GM15510 (cell line): Measurements from ENCODE around the gene C16orf54.

Source experiments
- POLR2A ChIP-seq: IDR thresholded peaks from 3 replicates; pipeline ENCODE4 v1.6.1; 2011; ENCODE audit warnings: borderline replicate concordance; ENCODE audit not compliant: insufficient read length; ENCODE audit errors: extremely low read depth

Gene C16orf54

DNA sequence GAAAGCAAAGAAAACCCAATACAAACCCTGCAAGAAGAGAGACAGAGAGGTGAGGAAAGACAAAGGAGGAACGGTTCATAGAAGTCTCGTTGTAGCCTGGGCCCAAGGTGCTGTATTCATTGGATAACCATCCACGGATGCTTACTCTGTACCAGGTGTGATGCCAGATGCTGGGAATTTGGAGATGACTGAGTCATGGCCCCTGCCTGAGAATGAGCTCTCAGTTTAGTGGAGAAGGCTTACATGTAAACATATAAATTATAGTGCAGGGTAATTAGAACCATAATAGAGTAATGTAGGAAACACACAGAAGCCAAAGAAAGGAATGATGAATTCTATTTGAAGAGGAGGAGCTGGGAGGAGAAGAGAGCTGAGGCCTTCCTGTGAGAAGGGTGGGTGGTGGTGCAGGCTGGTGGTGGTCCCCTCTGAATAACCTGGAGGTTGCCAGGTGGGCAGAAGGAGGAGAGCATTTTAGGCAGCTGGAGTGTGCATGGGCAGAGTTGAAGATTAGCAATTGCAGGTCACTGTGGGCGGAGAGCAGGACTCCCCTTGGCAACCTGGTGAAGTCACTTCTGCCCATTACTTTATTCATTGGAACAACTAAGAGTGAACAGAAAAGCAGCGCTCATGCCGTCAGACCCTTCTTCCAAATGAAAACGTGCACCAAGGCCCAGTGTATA is 24.6 kb upstream of the C16orf54 start:
- TF ChIP-seq POLR2A: no peak

DNA sequence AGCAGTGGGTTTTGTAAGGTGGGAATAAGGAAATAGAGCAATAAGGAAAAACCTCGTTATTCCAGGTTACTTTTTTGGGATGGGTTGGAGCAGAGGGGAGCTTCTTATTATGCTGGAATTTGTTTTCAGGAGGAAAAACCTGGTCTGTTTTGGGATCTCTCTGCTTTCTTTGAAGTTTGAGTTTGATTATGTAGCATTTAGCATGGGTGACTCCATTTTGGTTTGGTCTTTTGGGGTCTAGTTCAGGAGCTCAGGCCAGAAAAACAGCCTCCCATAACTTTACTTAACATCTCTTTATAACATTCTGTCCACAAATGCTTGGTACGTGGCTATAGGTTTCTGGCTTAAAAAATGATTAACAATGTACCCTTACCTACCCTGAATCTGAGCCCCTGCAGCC is 23.7 kb upstream of the C16orf54 start:
- TF ChIP-seq POLR2A: no peak

DNA sequence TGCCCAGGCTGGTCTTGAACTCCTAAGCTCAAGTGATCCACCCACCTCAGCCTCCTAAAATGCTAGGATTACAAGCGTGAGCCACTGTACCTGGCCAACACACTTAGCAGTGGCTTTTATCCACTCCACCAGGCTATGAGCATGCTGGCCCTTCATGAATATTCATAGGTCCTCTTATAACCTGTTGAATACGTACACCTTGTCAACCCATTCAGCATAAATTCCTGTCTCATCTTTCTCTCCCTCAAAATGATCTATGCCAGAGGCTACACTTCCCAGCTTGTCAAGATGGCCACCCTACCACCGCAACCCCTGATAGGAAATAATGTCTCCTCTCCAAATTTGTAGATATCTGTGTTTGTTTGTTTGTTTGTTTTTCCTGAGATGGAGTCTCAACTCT is 21.3 kb upstream of the C16orf54 start:
- no peak for TF ChIP-seq POLR2A

DNA sequence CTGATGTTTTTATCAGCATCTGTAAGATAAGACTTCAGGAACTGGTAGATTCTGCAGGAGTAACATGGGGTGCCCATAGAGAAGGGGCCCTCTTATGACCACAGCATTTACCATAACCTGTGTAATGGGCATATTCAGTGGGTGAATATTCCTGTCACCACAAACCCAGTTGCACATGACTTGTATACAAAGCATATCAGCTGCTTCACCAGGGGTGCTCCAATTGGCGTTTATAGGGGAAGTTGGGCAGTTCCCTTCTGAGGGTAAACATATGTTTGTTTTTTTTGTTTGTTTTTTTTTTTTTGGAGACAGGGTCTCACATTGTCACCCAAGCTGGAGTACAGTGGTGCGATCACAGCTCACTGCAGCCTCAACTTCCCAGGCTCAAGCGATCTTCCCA is 20.8 kb upstream of the C16orf54 start:
- TF ChIP-seq POLR2A: no peak

DNA sequence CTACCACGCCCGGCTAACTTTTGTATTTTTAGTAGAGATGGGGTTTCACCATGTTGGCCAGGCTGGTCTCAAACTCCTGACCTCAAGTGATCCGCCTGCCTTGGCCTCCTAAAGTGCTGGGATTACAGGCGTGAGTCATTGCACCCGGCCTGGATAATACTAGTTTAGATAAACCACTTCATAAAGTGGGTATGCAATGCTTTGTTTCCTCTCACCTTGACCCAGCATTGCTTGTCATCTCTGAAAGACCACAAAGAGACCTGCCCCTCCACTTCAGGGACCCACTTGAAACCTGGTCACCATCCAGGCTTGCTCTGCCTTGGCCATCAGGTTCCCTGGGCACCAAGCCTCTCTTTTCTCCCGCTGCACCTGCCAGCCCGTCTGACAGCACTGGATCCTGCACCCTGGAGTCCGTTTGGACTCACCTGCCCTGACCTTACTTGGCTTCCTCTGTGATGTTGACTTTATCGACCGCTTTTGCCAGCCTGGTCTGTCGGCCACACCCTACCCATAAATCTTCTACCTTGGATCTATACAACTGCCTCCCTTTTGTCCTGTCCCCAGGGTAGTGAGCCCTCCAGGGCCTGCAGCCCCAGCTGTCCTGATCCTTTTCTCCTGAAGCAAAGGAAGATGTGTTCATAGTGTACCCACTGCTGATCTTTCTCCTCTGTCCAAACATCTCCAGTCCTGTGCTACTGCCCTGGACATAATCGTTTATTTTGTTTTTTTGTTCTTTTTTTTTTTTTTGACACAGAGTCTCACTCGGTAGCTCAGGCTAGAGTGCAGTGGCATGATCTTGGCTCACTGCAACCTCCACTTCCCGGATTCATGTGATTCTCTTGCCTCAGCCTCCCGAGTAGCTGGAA is 19.6 kb upstream of the C16orf54 start:
- no peak for TF ChIP-seq POLR2A

DNA sequence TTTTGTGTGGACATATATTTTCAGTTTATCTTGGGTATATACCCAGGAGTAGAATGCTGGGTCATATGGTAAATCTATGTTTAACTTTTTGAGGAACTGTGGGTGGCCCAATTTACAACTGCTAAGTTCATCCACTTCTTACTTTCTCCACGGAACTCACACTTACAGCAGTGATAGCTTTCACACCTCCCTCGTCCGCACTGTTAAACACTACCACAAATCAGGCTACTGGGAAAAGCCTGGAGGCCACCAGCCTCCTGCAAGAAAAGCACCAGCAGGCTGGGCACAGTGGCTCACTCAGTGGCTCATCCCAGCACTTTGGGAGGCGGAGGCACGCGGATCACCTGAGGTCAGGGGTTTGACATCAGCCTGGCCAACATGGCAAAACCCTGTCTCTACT is 17.5 kb upstream of the C16orf54 start:
- no peak for TF ChIP-seq POLR2A

DNA sequence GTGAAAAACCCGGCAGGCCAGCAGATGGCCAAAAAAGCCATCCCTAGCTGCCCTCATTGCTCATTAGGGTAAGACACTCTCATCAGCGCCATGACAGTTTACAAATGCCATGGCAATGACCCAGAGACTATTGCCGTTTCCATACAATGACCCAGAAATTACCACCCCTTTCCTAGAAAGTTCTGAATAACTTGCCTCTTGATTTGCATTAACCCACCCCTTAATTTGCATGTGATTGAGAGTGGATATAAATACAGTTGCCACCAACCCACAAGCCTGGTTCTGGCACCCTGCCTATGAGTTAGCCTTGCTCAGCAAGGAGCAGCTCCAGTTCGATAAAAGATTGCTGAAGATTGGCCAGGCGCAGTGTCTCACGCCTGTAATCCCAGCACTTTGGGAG is 16.1 kb upstream of the C16orf54 start:
- TF ChIP-seq POLR2A: no peak

DNA sequence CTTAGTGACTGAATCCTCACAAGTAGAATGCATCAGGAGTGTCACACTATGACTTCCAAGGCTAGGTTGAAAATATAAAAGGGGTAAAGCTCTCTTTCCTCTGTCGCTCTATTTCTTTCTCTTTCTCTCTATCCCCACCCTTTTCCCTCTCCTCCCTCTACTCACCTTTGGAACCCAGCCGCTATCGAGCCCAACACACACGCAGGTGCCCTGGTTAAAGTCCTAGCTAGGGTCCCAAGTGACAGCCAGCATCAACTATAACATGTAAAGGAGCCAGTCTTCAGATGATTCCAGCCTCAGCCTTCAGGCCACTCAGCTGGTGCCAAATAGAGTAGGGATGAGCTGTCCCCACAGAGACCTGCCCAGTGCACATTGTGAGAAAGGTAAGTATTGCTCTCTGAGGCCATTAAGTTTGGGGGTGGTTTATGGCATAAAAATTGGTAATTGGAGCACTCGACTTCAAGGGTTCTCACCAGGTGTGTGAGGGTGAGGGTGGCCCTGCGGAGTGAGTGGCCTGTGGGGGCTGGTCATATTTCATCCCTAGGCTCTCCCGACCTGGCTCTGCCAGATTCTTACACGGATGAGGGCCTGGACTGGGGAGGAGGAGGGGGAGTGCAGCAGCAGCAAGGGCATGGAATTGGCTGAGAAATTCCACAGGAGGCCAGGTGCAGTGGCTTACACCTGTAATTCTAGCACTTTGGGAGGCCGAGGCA is 14.9 kb upstream of the C16orf54 start:
- TF ChIP-seq POLR2A: no peak

DNA sequence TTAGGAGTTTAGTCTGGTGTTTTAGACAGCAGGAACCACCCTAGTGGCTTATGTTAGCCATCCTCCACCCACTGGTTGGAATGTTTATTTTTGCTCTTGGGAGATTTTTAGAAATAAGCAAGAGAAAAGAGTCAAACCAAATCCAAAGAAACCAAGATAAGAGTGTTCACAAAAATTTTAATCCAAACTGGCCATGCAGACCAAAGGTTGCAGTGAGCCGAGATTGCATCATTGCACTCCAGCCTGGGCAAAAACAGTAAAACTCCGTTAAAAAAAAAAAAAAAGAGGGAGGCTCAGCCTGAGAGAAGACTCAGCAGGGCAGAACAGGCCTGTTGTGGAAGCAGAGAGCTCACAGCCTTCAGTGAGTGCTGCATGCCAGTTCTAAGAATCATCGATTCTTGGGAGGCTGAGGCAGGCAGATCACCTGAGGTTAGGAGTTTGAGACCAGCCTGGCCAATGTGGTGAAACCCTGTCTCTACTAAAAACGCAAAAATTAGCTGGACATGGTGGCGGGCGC is 12.2 kb upstream of the C16orf54 start:
- no peak for TF ChIP-seq POLR2A

DNA sequence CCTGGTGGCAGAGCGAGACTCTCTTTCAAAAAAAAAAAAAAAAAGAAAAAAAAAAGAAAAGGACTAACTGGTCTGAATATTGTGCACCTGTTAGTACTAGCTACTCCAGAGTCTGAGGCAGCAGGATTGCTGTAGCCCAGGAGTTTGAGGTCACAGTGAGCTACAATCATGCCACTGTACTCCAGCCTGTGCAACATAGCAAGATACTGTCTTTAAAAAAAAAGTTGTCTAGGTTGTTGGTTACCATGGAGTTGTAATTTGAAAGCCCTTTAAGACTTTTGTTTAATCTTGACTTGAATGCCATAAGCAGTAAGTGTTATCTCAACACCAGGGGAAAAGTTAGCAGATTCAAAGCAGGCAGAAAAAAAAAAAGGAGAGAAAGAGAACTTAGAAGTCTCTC is 10.9 kb upstream of the C16orf54 start:
- TF ChIP-seq POLR2A: no peak

DNA sequence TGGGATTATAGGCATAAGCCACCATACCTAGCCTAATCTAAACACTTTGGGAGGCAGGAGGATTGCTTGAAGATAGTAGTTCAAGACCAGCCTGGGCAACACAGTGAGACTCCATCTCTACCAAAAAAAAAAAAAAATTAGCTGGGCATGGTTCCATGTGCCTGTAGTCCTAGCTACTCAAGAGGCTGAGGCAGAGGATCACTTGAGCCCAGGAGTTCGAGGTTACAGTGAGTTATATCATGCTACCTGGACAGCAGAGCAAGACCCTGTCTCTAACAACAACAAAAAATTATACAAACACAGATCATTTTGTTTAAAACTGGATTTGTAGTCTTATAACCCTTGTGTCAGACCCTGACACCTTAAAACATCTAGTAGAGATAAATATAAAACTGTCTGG is 7.7 kb upstream of the C16orf54 start:
- TF ChIP-seq POLR2A: no peak

DNA sequence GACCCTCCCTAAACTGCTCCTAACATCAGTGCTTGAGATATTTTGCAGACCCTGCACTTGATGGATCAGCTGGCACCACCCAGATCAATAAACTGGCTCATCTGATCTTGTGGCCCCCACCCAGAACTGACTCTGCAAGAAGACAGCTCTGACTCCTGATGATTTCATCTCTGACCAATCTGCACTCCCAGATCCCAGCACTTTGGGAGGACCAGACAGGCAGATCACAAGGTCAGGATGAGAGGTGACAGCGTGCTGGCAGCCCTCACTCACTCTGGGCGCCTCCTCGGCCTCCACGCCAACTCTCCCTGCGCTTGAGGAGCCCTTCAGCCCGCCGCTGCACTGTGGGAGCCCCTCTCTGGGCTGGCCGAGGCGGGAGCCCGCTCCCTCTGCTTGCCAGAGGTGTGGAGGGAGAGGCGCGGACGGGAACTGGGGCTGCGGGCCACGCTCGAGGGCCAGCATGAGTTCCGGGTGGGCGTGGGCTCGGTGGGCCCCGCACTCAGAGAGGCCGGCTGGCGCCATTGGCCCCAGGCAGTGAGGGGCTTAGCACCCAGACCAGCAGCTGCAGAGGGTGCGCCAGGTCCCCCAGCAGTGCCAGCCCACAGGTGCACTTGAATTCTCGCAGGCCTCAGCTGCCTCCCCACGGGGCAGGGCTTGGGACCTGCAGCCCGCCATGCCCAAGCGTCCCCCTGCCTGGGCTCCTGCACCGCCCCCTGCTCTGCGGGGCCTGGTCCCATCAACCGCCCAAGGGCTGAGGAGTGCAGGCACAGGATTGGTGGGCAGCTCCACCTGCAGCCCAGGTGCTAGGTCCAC is 2.4 kb upstream of the C16orf54 start:
- no peak for TF ChIP-seq POLR2A

DNA sequence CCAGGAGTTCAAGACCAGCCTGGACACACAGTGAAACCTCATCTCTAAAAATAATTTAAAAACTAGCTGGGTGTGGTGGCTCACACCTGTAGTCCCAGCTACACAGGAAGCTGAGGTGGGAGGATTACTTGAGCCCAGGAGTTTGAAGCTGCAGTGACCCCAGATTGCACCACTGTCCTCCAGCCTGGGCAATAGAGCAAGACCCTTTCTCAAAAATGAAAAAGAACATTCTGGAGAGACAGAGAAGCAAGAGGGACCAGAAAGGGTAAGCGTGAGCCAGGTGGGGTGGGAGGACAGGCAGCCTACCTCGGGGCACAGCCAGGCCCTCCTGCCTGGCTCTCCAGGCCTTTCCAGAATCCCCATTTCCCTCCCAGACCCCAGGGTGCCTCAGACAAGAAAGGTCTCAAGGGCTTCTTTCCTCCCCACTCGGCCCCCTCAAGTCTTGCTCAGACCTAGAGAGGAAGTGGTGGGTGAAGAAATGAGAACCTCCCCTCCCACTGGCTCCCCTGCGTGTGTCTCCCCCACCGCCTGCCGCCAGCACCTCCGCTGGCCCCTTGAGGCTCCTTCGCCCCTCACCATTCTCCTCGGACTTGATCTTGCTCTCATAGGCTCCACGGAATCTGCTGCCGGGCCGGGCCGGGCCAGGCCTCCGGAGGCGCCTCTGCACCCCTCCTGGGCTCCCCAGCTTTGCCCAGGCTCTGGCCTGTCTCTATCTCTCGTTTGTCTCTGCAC is 503 bp downstream of the C16orf54 start:
- no peak for TF ChIP-seq POLR2A
